ENCODE measurements around the gene SIRT6. TPM values are rescaled to one million over a fixed set of nuclear protein-coding genes. Genes with fewer than 3 reads are reported as not detected.

Gene SIRT6
- total RNA-seq, 1 experiment from 2014 or later: 28.1 TPM

DNA sequence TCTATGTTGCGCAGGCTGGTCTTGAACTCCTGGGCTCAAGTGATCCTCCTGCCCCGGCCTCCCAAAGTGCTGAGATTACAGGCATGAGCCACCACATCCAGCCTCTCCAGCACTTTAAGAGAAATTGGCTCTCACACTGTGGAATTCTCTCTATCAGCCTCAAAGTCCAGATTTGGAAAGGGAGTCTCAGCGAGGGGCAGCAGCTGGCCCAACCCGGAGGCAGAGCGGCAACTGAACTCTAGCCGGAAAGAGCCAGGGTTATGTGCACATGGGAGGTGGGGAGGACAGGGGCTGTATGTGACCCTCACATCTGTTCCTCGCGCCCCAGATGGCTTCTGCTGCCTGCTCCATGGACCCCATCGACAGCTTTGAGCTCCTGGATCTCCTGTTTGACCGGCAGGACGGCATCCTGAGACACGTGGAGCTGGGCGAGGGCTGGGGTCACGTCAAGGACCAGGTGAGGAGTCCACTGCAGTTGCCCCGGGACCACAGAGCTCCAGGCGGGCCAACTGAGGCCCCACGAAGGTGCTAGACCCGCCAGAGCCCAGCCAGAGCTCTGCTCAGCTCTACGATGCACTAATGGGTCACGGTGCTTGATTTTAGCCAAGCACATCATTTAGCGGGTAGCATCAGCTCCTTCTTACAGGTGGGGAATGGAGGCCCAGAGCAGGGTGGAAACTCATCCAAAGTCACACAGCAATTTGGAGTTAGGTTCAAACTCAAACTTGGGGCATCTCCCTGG, 27.6 kb downstream of the SIRT6 start (continued):
- no peak for TF ChIP-seq ETV6 (CRISPR knock-in tag; IDR thresholded peaks at IDR 0.05)
- TF ChIP-seq CTCF (IDR thresholded peaks at IDR 0.05): no peak
- no peak for TF ChIP-seq SMAD3 (CRISPR knock-in tag; IDR thresholded peaks at IDR 0.05; ENCODE audit: borderline replicate concordance)
- no peak for TF ChIP-seq MAX (CRISPR knock-in tag; IDR thresholded peaks at IDR 0.05)

DNA sequence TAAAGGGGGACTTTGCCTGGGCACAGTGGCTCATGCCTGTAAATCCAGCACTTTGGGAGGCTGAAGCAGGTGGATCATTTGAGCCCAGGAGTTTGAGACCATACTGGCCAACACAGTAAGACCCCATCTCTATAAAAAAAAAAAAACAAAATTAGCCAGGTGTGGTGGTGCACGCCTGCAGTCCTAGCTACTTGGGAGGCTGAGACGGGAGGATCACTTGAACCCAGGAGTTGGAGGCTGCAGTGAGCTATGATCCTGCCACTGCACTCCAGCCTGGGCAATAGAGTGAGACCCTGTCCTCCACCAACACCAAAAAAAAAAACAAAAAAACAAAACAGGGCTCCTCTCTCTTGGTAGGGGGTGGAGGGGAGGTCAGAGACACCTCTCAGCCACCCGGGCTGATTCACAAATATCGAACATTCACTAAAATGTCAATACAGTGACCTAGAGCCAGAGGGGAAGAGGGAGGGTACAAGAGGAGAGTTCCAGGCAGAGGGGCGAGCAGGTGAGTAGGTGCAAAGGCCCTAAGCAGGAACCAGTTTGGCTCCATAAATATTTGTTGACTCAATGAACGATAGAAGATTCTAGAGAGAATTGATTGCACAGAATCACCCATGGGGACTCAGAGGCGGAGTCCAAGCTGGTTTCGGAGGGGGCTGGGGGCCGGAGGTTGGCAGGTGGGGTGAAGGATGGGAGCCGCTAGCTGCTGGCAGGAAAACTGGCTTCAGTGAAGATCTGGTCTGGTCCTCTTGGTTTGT, 29.9 kb downstream of the SIRT6 start:
- H3K4me3 Mint-ChIP-seq: no peak overlapping the region
- DNase-seq (ENCODE audit: low spot score) (no peak), ATAC-seq (no peak)
- CTCF ChIA-PET: interaction anchor here (1.3 to 3.3 kb wide), 3 partner anchors 12 to 56 kb away, joined by 4 to 49 read pairs (median 5); no protein-coding TSS in a partner anchor
- H3K27me3 Mint-ChIP-seq (ENCODE audit: low read depth): peaks cover 15% of the 10 kb centered on the region
- H3K36me3 Mint-ChIP-seq: no peaks in the 10 kb centered on the region
- no peak overlapping the region for H3K27ac Mint-ChIP-seq
- peak; percentile 26; the same call in 1 of the 2 replicates for TF ChIP-seq ZNF121 (CRISPR knock-in tag; IDR thresholded peaks at IDR 0.05)
- TF ChIP-seq ELF4 (CRISPR knock-in tag; IDR thresholded peaks at IDR 0.05; ENCODE audit: low read depth): no peak
- H3K9me3 Mint-ChIP-seq: no peaks in the 10 kb centered on the region
- POLR2A ChIA-PET: interaction anchor here (0.6 kb wide), 1 partner anchor 103 kb away, joined by 4 read pairs; no protein-coding TSS in a partner anchor
- H3K4me1 Mint-ChIP-seq: no peaks in the 10 kb centered on the region

- TF ChIP-seq RORB (CRISPR knock-in tag; IDR thresholded peaks at IDR 0.05): no peak
- TF ChIP-seq ETV6 (CRISPR knock-in tag; IDR thresholded peaks at IDR 0.05): no peak
- TF ChIP-seq AFF4 (CRISPR knock-in tag; IDR thresholded peaks at IDR 0.05; ENCODE audit: borderline replicate concordance): no peak
- no peak for TF ChIP-seq ATF3 (CRISPR knock-in tag; conservative IDR thresholded peaks at IDR 0.05)
- TF ChIP-seq, protein P1, sequence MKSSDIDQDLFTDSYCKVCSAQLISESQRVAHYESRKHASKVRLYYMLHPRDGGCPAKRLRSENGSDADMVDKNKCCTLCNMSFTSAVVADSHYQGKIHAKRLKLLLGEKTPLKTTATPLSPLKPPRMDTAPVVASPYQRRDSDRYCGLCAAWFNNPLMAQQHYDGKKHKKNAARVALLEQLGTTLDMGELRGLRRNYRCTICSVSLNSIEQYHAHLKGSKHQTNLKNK (CRISPR knock-in tag; IDR thresholded peaks at IDR 0.05): no peak
- CTCF ChIA-PET: interaction anchor here (1.4 to 2.1 kb wide), 2 partner anchors 11 to 12 kb away, joined by 4 to 6 read pairs; no protein-coding TSS in a partner anchor
- Mint-ChIP-seq H3K9me3 (no peaks in the 10 kb centered on the region), H3K4me3 (no peak overlapping the region), H3K4me1 (no peaks in the 10 kb centered on the region), H3K36me3 (no peaks in the 10 kb centered on the region), H3K27me3 (ENCODE audit: low read depth) (peaks cover 20% of the 10 kb centered on the region), H3K27ac (no peak overlapping the region)
- POLR2A ChIA-PET: no interaction called here
- ATAC-seq (no peak), DNase-seq (ENCODE audit: low spot score) (no peak)
These were observed 30.7 kb downstream of the SIRT6 start for GRCh38 chr19:4151623-4152022.

Data from WTC11 (cell line).